ENCODE results near the gene USH1C.

DNA sequence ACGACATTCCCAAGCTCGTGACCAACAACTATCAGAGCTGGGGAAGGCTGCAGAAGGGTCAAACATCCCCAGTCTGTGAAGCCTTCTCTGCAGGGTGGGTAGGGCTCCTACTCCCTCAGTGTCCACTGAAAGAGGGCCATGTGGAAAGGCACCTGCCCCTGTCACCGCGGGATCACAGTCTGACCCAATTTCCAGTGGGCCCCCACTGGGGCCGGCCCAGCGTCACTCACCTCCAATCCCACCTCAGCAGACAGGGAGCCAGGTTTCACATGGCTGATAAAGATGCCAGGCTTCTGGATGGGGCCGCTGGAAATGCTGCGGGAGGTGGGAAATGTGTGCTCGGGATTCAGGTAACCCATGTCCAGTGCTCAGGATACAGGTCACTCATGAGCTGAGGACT is 20.0 kb downstream of the USH1C start:
- TF ChIP-seq, protein P1, sequence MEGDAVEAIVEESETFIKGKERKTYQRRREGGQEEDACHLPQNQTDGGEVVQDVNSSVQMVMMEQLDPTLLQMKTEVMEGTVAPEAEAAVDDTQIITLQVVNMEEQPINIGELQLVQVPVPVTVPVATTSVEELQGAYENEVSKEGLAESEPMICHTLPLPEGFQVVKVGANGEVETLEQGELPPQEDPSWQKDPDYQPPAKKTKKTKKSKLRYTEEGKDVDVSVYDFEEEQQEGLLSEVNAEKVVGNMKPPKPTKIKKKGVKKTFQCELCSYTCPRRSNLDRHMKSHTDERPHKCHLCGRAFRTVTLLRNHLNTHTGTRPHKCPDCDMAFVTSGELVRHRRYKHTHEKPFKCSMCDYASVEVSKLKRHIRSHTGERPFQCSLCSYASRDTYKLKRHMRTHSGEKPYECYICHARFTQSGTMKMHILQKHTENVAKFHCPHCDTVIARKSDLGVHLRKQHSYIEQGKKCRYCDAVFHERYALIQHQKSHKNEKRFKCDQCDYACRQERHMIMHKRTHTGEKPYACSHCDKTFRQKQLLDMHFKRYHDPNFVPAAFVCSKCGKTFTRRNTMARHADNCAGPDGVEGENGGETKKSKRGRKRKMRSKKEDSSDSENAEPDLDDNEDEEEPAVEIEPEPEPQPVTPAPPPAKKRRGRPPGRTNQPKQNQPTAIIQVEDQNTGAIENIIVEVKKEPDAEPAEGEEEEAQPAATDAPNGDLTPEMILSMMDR (conservative IDR thresholded peaks at IDR 0.05; ENCODE audit: low read depth, low read length), result no peak
- TF ChIP-seq, protein P2, sequence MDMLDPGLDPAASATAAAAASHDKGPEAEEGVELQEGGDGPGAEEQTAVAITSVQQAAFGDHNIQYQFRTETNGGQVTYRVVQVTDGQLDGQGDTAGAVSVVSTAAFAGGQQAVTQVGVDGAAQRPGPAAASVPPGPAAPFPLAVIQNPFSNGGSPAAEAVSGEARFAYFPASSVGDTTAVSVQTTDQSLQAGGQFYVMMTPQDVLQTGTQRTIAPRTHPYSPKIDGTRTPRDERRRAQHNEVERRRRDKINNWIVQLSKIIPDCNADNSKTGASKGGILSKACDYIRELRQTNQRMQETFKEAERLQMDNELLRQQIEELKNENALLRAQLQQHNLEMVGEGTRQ (IDR thresholded peaks at IDR 0.05; ENCODE audit: low read depth, low read length), result no peak
- no peak for TF ChIP-seq POLR2A (IDR thresholded peaks at IDR 0.05; ENCODE audit: low read depth, low read length)
- no peak for TF ChIP-seq MXI1 (IDR thresholded peaks at IDR 0.05; ENCODE audit: borderline replicate concordance, low read depth, low read length)
- TF ChIP-seq FOS (IDR thresholded peaks at IDR 0.05; ENCODE audit: low read depth, low read length), result no peak
- TF ChIP-seq RFX5 (IDR thresholded peaks at IDR 0.05; ENCODE audit: low read depth, low read length), result no peak

Data from IMR-90 (cell line).